HUDEP-2 (cell line): Measurements from ENCODE around the gene SCRT2.

ENCODE experiments used
- DNase-seq, 76 experiments: peaks; one replicate each; lab custom pipeline; 2025; ENCODE audit not compliant: unreplicated experiment in 76 of 76; lab: John Stamatoyannopoulos, UW

Gene SCRT2

GRCh38 chr20:635893-636338 lies 39.7 kb downstream of the SCRT2 start:
- DNase-seq = no peak

DNA sequence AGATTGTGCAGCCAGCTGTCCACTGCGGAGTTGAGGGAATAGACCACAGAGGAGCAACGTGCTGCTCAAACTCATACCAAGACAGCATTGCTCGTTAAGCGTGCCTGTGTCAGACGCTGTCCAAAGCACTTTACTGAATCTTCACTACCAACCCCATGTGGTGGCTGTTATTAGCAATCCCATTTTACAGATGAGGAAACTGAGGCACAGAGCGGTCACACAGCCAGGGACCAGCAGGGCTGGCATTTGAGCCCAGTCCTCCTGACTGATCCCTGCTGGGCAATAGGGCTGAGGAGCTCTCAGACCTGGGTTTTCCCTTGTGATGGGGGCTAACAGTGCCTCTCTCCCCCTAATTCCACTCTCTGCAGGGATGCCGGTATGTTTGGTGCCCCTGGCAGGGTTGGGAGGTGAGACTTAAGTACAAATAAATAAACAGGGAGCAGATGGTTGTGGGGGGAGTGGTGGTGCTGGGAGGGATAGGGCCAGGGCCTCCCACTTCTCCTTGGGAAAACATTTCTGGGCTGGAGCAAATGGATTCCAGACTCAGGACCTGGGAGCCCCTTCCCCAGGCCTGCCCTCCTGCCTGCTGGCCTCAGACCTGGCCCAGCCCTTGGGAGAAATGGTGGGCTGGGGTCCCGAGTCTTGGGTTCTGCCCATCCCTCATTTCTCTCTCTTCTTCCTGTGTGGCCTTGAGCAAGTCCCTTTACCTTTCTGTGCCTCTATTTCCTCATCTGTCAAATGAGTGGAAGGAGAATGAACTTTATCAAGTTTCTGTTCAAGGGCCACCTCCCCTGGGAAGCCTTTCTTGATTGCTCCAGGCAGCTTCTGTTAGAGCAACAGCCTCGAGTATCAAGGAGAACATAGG lies 40.3 kb downstream of the SCRT2 start:
- no peak for DNase-seq

DNA sequence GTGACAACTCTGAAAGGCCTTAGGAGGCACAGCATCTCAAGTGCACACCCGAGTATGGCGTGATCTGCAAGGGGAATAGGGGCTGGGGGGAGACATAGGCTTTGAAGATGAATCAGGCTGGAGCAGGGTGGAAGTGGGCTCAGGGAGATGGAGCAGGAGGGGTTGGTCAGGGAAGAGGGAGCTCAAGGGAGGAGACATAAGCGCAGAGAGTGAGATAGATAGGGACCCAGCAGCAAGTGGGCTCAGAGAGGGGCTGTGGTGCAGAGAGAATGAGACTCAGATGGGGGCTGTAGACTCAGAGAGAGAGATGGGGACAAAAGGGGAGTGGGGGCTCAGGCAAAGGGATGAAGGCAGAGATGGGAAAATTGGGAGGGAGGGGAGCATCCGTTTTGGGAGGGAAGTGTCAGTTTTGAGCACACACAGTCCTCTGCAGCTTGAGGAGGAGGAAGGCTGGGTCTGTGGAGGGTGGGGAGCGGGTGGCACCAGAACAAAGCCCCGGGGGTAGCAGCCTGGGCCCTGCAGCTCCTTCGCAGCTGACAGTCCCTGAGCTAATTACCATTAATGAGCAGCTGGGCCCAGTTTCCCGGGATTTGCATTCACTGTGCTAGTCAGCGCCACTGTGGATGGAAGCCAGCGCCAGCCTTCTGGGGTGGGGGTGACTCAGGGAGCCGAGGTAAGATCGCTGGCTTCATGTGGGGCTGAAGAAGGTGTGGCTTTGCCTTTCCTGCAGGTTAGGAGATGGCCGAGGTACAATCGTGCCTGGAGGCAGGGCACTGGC lies 41.3 kb downstream of the SCRT2 start:
- DNase-seq = no peak

DNA sequence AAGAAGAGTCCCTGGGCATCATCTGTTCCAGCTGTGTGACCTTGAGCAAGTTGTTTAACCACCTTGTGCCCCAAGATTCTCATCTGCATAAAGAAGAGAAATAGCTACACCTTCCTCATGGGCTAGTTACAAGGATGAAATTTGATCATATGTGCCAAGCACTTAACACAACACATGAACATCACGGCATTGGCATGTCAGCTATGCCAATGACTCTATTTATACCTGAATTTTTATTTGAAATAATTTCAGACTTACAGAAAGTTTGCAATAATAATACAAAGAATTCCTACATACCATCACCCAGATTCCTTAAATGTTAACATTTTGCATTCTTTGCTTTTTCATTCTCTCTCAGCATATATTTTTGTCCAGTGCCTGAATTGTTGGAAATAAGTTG lies 44.5 kb downstream of the SCRT2 start:
- no peak for DNase-seq

DNA sequence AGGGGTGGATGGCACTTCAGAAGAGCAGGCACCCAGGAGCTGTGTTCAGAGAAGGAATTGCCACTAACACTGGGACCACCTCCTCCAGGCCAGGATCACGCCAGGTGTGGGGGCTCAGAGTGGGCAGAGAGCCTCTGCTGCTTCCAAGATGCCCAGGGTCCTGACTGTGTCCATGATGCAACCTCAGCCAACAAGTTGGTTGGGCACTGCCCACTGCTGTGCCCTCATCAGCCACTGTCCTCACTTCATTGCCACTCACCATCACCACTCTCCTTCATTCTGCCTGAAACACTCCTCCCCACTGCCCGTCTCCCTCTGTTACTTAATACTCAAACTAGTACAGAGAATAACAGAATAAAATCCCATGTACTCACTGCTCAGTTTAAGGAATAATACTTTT lies 49.0 kb downstream of the SCRT2 start:
- no peak for DNase-seq

DNA sequence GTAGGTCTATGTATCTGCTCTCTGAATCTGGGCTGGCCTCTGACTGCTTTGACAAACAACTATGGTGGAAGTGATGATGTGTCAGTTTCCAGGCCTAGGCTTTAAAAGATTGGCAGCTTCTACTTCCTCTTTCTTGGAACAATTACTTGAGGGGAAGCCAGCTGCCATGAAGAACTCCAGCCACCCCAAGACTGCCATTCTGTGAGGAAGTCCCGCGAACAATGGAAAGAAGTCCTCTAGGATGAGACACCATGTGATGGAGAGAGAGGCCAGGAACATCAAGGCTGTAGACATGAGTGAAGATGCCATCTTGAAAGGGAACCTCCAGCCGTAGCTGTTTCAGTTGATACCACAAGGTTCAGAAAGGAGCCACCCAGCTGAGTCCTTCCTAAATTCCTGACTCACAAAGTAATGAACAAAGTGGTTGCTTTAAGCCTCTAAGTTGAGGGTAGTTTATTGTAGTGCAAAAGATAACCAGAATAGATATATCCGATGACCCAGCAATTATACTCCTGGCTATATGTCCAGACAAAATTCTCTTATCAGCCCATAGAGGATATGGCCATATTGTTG lies 50.2 kb downstream of the SCRT2 start:
- no peak for DNase-seq

DNA sequence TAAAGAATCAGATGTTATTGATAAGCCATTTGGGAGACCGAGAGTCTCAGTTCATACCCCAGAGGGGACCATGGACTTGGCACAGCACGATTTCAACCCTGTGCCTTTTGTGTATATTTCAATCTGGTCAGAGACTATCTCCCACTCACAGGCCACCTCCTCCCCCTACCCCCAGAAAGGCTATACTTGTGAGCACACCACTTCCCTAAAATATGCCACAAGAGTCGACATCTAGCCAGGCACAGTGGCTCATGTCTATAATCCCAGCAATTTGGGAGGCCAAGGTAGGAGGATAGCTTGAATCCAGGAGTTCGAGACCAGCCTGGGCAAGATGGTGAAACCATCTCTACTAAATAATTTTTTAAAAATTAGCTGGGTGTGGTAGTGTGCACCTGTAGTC lies 51.9 kb downstream of the SCRT2 start:
- DNase-seq = no peak

GRCh38 chr20:623021-623420 lies 52.6 kb downstream of the SCRT2 start:
- DNase-seq = no peak

GRCh38 chr20:622161-622560 lies 53.4 kb downstream of the SCRT2 start:
- DNase-seq = no peak

- DNase-seq = no peak
Observed at GRCh38 chr20:621125-621756, 54.4 kb downstream of the SCRT2 start.

- DNase-seq = no peak
Observed at GRCh38 chr20:620246-620645, 55.4 kb downstream of the SCRT2 start.

DNA sequence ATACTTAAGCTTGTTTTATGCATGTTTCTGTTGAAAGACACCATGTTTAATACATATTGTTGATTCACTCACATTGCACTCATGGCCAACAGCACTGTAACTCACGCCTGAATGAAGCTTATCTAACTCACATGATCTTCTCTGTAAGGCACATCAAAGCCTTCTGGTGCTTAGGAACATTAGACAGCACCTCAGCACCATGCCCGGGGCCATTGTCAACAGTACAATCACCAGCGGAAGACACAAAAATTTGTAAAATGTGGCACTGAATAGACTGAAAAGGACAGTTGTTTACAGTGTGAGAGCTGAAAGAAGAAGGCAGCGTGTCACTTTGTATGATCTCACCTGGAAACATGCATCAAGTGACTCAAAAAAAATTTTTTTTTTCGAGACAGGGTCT lies 56.6 kb downstream of the SCRT2 start:
- no peak for DNase-seq

GRCh38 chr20:617934-618690 lies 57.5 kb downstream of the SCRT2 start:
- no peak for DNase-seq

- DNase-seq = no peak
Observed at GRCh38 chr20:615514-615913, 60.1 kb downstream of the SCRT2 start.

- DNase-seq = no peak
Observed at GRCh38 chr20:611843-612185, 63.8 kb downstream of the SCRT2 start.
